ENCODE data around the gene PPP6R1. TPM values are rescaled to one million over a fixed set of nuclear protein-coding genes. Genes with fewer than 3 reads are reported as not detected.

PPP6R1 gene
- 45.7 and 65.7 TPM in 2 replicates for total RNA-seq

GRCh38 chr19:55258828-55259539, at the start of gene PPP6R1:
Gene PPP6R1 (minus strand): TSS chr19:55259017. CDS start chr19:55247103, 11,914 bp downstream.

GRCh38 chr19:55283548-55284377, 24.9 kb upstream of the PPP6R1 start, which contains the start of gene BRSK1:
Gene BRSK1 (plus strand): TSS chr19:55283997. CDS start chr19:55284443, 446 bp downstream.

GRCh38 chr19:55279770-55280643, 21.2 kb upstream of the PPP6R1 start, which contains the start of gene HSPBP1:
Gene HSPBP1 (minus strand): TSS chr19:55280110. CDS start chr19:55279608, 502 bp downstream.

GRCh38 chr19:55228403-55229031, 30.3 kb downstream of the PPP6R1 start, which contains the start of gene TMEM86B:
Gene TMEM86B (minus strand): TSS chr19:55228763. CDS start chr19:55228741, 22 bp downstream.

GRCh38 chr19:55208880-55209692, 49.7 kb downstream of the PPP6R1 start, which contains the start of gene PTPRH:
Gene PTPRH (minus strand): TSS chr19:55209501. CDS start chr19:55209433, 68 bp downstream.

Other genes with a start within 250 kb of the PPP6R1 start
- gene GP6, start 220.8 kb downstream of the PPP6R1 start, total RNA-seq, result 0.13 TPM in 1 of 2 replicates, not detected in the other
- gene RDH13, start 195.9 kb downstream of the PPP6R1 start, total RNA-seq, result 9.5 and 20.0 TPM in 2 replicates
- 0.07 and 0.96 TPM in 2 replicates for gene EPS8L1, start 183.1 kb downstream of the PPP6R1 start, total RNA-seq
- 34.5 and 56.5 TPM in 2 replicates for gene PPP1R12C, start 141.4 kb downstream of the PPP6R1 start, total RNA-seq
- 1.1 and 2.4 TPM in 2 replicates for gene TNNT1, start 109.8 kb downstream of the PPP6R1 start, total RNA-seq
- gene TNNI3, start 101.3 kb downstream of the PPP6R1 start, total RNA-seq, result not detected in 2 replicates
- 0.07 and 0.10 TPM in 2 replicates for gene DNAAF3, start 92.4 kb downstream of the PPP6R1 start, total RNA-seq
- gene SYT5, start 78.7 kb downstream of the PPP6R1 start, total RNA-seq, result 0.13 TPM in 1 of 2 replicates, not detected in the other
- gene PTPRH, start 49.5 kb downstream of the PPP6R1 start, total RNA-seq, result 1.9 and 5.7 TPM in 2 replicates
- gene TMEM86B, start 30.3 kb downstream of the PPP6R1 start, total RNA-seq, result 2.3 and 2.8 TPM in 2 replicates
- gene HSPBP1, start 21.1 kb upstream of the PPP6R1 start, total RNA-seq, result 21.6 and 27.4 TPM in 2 replicates
- gene BRSK1, start 25.0 kb upstream of the PPP6R1 start, total RNA-seq, result 10.8 and 10.9 TPM in 2 replicates
- not detected in 2 replicates for gene TMEM150B, start 66.3 kb upstream of the PPP6R1 start, total RNA-seq
- 5.0 and 7.8 TPM in 2 replicates for gene KMT5C, start 80.9 kb upstream of the PPP6R1 start, total RNA-seq
- not detected in 2 replicates for gene COX6B2, start 95.7 kb upstream of the PPP6R1 start, total RNA-seq
- 0.10 TPM in 1 of 2 replicates, not detected in the other for gene GARIN5B, start 104.2 kb upstream of the PPP6R1 start, total RNA-seq
- gene IL11, start 111.4 kb upstream of the PPP6R1 start, total RNA-seq, result 4.1 and 13.9 TPM in 2 replicates
- gene TMEM190, start 117.8 kb upstream of the PPP6R1 start, total RNA-seq, result not detected in 2 replicates
- gene TMEM238, start 125.3 kb upstream of the PPP6R1 start, total RNA-seq, result 0.23 and 0.39 TPM in 2 replicates
- gene RPL28, start 126.9 kb upstream of the PPP6R1 start, total RNA-seq, result 184 and 218 TPM in 2 replicates
- gene UBE2S, start 148.8 kb upstream of the PPP6R1 start, total RNA-seq, result 66.7 and 71.0 TPM in 2 replicates
- not detected in 2 replicates for gene SHISA7, start 184.3 kb upstream of the PPP6R1 start, total RNA-seq
- 36.7 and 40.1 TPM in 2 replicates for gene ISOC2, start 202.6 kb upstream of the PPP6R1 start, total RNA-seq
- not detected in 2 replicates for gene C19orf85, start 205.7 kb upstream of the PPP6R1 start, total RNA-seq
- gene ZNF628, start 217.6 kb upstream of the PPP6R1 start, total RNA-seq, result 1.2 and 2.7 TPM in 2 replicates
- 13.7 and 20.4 TPM in 2 replicates for gene NAT14, start 226.2 kb upstream of the PPP6R1 start, total RNA-seq
- gene SSC5D, start 229.4 kb upstream of the PPP6R1 start, total RNA-seq, result 39.3 and 40.5 TPM in 2 replicates